HG02852 (cell line): ENCODE measurements around the gene JUN.
"Not testable (repeated sequence)": the region's sequence is repeated elsewhere in the genome, so short reads cannot be mapped to it uniquely, and the experiment has no call there.

Source experiments
- ATAC-seq: cut with Tn5 transposase; IDR thresholded peaks from one replicate; pipeline ENCODE4 v1.9.1; 2021; ENCODE audit warnings: mild to moderate bottlenecking, moderate library complexity; ENCODE audit not compliant: unreplicated experiment

Gene JUN

DNA sequence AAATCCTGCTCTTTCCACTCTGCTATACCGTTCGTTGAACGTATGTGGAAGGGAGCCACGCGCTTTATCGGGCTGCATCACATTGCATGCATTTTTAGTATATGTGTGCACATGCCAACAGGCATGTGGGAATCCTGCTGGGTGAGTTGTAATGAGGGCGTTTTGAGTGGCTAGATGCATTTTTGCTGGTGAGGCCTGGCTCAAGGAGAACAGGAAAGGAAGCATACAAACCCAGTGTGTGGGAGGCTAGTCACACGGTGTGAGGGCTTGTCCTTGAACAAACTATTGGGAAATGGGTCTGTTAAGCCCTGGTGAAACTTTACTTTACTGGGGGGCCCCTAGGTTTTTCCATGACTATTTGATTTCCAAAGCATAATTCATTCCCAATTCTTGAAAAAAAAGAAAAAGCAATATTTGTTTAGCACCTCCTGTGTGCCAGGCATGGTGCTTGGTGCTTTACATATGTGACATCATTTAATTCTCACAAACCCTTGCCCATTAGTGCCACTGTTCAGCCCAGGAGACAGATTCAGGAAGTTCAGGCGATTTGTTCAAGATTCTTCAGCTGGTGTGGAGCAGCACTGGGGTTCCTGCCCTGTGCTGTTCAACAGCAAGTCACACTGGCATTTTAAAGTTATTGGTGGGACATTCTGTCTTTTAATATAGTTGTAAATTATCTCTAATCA is 25.6 kb upstream of the JUN start:
- ATAC-seq: no peak

DNA sequence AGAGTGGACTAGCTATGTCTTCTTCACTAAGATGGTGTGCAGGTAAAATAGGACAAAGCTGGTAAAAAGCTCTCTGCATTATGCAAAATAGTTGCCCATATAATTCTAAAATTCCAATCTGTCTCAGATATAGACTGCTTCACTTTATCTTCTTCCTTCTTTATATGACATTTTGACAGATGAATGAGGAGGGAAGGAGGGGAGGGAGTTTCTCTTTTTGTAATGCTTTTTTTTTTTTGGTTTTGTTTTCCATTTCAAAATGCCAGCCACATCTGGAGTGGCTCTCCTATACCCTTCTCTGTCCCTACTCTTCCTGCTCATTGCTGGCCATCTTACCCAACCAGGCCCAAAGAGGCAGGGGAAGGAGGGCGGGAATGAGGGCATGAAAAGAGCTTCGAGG is 24.2 kb upstream of the JUN start:
- no peak for ATAC-seq

DNA sequence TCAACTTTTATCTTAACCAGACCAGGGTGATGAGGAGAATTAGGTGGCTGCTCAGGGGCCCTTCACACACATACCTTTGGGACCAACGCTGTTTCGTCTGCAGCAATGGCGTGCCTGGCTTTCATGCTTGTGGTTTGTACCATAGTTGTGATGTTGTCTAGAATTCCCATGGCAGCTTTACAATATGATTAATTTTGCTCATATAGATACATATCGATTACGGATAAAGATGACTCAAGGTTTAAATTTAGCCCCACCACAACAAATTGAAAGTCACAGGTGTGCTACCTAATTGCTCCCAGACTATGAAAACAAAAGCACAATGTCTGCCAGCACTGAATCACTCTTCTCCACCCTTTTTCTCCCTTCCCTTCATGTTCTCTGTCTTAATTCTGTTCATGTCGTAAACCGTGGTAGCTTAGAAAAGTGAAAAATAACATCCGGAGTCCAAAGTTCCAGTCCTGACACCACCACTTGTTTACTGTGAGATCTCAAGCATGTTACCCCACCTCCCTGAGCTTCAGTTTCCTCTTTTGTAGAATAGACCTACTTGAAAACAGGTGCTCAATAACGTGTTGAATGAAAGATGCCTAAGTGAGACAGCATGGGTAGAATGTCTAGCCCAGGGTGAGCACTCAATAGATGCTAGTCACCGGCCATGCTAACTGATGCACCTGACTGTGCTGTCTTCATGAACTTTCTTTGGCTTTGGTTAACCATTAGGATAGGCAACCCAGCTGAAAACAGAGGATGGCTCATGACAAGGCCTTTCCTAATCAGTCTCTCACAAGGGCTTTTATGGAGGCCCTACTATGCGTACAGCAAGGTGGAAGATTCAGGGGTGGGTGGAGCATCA is 22.1 kb upstream of the JUN start:
- ATAC-seq: peak; percentile 76

DNA sequence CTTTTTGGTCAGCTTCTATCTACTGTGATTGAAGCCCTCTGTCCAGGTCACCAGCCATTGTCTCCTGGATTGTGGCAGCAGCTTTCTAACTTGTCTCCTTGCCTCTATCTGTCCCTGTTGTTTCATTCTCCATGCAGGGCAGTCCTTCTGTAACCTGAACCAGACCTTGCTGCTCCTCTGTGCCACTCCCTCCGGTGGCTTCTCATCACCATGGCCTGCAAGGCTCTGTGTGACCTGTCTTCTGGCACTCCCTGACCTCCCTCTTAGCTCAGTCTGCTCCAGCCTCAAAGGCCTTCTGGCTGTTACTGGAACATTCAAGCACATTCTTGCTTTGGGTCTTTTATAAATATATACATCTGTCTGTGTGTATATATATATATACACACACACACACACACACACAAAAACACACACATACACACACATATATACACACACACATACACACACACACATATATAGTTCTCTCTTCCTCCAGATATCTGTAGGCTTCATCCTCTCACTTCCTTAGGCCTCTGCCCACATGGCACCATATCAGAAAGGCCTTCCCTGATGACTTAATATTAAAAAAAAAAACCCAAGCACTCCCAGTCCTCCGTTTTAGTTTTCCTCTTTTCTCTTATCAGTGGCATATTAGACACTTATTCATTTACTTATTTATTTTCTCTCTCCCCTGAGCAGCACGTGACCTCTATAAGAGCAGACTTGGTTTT is 21.2 kb upstream of the JUN start:
- ATAC-seq: no peak

DNA sequence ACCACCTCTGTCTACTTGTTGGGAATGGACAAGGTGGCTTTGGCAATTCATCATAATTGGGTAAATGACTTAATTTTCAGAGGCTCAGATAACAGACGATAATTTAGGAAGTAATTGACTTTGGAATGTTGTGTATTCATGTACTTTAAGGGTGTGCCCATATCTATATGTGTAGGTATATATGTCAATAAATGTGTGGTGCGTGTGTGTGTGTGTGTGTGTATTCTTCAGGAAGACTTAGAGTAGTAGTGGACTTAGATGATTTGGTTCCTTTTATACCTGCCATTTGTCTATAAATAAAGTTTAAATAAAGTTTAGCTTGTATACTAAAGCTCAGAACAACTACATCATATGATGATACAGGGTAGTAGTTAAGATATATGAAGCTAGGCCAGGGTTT is 20.0 kb upstream of the JUN start:
- ATAC-seq: no peak

DNA sequence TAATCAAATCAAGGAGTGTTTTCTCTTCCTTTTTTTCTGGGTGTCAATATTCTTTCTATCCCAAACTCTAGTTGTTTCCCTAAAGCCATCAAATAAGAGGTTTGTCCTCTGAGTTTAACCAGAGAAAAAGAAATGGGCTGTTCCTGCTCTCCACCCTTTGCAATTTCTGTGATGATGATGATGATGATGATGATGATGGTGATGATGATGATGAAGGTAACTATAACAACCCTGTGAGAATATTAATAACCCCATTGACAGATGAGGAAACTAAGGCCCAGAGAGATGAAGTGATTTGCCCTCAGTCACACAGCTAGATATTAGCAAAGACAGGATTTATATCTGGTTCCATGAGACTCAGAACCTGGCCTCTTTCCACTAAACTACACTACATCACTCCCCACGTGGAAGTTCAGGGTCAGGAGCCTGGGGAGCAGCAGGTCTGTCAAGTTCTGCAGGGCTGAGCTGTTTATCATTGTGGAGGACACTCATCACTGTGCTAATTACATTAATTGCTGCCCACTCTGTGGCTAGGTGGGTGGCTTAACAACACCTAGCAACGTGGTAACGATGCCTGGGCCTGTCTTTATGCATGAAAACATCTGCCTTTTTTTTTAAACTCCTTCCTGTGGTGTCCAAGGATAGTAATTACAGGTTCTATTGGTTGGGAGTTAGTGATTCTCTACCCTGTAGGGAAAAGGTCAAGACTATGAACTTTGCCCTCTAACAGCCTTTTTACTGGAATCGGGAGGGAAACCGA is 19.0 kb upstream of the JUN start:
- ATAC-seq: no peak

DNA sequence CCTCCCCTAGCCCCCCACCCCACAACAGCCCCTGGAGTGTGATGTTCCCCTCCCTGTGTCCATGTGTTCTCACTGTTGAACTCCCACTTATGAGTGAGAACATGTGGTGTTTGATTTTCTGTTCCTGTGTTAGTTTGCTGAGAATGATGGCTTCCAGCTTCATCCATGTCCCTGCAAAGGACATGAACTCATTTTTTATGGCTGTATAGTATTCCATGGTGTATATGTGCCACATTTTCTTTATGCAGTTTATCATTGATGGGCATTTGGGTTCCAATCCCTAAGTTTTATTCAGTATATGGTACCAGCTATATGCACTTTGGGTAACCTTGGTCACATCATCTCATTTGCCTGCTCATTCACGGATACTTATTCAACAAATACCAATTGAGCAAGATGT is 17.4 kb upstream of the JUN start:
- ATAC-seq: not testable (repeated sequence)

DNA sequence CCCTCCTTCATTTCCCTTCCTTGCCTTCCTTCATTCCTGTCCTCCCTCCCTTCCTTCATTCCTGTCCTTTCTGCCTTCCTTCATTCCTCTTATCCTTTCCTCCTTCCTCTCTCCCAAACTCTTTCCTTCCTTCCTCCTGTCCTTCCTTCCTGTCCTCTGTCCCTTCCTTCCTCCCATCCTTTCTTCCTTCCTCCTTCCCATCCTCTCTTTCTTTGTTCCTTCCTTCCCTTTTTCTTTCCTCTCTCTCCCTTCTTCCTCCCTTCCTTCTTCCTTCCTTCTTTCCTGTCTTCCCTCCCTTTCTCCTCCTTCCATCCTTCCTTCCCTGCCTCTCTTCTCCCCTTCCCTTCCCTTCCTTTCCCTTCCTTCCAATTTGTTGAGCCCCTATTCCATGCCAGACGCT is 15.8 kb upstream of the JUN start:
- ATAC-seq: no peak

DNA sequence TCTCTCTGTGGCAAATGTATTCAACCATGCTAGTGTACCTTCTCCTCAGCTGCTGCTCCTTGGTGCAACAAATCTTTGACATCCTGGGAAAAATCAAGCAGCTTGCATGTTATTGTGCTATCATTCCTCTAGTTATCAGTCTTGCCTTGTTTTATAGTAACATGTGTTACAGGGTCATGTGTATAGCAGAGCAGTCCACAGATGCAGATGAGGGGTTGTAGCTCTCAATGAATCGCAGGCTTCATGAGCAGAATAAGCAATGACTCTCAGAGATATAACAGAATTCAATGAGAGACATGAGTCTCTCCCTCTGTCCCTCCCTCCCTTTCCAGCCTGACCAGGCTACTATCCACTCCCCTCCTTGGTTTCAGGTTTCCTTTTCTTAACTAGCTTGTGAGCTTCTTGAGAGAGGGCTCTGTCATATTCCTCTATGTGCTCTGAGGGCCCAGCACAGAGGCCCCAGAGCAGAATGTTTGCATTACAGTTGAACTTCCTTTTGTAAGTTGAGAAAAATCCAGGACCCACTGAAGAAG is 15.1 kb upstream of the JUN start:
- no peak for ATAC-seq

DNA sequence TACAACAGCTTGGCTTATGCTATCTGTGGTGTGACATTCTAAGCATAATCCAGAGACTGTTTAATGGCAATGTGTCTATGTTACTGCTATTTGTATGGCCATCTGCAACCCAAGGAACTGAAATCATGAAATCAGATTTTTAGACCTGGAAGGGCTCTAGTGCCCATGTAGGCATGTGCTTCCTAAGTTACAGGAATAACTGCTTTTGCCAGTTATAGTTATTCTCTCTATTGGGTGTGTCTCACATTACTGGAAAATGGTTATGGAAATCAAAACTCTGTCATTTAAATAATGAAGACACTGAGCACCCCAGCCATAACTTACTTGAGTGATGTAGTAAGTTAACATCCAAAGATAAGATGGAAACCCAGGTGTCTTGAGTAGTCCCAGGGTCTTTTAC is 12.6 kb upstream of the JUN start:
- no peak for ATAC-seq

DNA sequence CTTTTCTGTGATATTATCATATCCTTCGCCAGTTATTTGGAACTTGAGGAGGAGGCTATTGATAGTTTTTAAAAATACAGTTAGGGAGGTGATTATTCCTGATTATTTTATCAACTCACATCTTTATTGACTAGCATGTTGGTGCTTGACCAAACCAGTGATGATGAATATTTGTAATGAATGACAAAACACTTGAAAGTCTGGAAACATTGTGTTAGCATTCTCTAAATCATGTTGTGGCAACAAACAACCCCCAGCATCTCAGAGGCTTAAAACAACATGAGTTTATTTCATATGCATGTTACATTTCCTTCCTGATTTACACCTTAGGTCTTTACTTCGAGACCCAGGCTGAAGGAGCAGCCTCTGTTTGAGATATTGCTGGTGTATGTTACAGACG is 10.7 kb upstream of the JUN start:
- no peak for ATAC-seq

DNA sequence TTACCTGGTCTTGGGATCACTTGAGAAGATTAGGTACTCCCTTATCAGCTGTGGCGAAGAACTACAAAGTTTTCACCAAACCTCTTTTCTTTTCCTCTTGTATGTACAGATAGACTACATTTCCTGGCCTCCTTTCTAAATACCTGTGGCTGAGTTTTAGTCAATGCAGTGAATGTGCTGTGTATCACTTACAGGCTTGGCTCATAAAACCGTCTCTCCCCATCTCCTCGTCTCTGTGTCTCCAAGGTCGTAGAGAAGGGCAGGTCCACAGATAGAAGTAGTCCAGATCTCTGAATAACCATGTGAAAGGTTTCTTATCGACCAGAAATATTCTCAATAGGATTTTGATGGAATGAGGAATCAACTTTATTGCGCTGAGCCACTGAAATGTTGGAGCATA is 9.0 kb upstream of the JUN start:
- no peak for ATAC-seq

DNA sequence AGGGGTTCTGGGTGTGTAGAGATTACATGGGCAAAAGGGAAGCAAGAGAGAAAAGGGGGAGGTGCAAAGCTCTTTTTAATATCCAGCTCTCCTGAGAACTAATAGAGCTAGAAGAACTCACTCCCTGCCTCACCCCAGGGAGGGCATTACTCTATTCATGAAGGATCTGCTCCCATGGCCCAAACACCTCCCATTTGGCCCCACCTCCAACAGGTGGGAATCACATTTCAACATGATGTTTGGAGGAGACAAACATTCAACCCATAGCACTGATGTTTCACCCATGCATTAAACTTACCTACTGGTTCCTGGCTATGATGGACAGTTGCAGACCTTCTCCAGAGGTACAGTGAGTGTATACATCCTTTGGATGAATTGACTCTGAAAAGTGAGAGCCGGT is 7.3 kb upstream of the JUN start:
- no peak for ATAC-seq

DNA sequence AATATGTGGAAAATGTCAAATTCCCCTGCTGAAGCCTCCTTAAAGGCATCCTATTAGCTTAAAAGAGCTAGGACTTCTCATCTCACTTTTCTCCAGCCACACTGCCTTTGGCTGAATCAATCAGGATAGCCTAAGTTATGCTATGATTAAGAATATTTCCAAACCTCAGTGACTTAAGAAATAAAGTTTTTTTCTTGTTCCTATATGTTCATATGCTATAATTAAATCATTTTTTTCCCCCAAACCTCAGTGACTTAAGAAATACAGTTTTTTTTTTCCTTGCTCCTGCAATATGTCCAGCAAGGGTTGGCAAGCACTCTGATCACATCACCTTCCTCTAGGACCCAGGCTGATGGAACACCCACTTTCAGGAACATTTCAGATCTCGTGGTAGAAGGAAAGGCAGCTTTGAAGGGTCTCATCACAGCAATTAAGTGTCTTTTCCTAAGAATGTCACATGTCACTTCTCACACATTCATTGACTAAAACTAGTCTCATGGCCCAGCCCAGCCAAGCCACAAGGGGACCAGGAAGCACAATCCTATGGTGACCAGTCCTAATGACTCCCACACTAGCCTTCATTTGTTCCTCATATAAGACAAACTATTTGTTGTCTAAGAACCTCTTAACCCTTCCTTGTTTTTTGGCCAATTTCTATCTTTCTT is 6.3 kb upstream of the JUN start:
- ATAC-seq: no peak

DNA sequence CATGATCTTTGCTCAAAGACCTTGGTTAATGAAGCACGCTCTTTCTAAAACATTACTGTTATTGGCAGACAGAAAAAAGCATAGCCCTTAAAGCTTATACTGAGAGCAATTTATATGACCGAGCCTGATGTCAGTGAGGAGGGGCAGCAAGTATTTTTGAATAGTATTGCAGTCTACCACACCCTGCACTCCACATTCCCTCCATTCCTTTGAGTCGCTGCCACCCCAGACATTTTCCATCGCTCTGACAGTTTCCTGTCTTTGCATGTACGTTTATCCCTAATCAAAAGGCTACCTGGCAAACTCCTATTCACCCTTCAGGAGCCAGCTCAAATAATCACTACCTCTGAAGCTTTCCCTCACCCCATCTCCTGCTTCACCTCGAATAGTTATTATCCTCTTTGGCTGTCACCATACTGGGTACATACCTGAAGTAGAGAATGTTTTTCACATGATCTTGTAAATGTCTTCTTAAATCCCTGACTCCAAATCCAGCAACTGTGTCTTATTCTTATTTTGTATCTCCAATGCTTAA is 5.5 kb upstream of the JUN start:
- ATAC-seq: no peak

DNA sequence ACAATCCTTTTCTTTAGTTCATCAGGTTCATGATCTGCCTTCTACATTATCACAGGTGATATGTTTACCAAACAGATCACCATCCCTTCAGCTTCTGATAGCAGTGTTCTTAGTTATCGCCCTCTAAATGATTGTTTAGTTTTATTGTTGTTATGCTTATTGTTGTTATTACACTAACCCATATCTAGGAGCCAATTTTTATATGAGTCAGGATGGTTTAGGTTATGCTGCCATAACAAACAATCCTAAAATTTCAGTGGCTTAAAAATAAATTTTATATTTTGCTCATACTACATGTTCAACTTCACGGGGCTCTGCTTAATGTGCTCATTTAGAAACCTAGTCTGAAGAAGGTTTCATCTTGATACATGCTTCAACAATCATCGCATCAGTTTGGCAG is 4.4 kb upstream of the JUN start:
- ATAC-seq: no peak

DNA sequence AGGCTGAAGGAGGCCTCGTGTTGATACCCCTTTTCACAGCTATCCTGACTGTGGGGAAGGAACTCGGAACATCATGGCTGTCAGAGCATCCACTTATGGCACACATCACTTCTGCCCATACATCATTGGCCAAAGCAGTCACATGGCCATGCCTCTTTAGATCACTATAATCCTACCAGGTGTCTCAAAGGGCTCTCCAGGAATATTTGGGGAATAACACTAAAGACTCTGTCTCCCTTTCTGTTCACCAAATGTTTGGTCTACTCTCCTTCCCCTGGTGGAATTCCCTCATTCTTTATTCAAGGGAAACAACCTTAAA is 3.0 kb upstream of the JUN start:
- no peak for ATAC-seq

DNA sequence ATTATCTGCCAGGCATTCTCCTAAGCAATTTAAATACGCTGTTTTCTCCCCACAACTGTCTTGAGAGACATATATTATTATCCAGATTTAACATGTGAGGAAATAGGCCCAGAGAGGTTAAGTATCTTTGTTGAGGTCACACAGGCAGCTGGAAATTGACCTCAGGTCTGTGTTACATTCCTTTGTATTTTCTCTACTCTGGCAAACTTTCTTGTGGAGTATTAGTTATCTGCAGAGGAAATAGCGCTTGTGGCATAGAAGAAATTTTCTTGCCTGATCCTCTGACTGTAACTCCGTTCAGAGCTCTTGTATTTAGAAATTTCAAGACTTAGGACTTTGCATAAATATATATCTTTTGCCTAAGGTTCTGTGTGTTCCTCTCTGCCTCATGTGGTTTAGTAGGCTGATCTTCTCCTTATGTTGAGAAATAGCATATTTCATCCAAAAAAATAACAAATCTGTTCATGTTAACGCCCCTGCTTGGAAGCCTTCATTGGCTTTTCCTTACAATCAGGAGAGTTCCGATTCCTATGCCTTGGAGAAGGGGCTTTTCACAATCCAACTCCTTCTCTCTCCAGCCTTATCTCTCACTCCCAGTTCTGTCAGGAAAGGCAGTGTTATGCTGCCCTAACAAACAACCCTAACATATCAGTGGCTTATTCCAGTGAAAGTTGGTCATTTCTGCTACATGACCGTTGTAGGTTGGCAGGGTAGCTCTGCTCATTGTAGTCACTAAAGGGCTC is 2.5 kb upstream of the JUN start:
- no peak for ATAC-seq

DNA sequence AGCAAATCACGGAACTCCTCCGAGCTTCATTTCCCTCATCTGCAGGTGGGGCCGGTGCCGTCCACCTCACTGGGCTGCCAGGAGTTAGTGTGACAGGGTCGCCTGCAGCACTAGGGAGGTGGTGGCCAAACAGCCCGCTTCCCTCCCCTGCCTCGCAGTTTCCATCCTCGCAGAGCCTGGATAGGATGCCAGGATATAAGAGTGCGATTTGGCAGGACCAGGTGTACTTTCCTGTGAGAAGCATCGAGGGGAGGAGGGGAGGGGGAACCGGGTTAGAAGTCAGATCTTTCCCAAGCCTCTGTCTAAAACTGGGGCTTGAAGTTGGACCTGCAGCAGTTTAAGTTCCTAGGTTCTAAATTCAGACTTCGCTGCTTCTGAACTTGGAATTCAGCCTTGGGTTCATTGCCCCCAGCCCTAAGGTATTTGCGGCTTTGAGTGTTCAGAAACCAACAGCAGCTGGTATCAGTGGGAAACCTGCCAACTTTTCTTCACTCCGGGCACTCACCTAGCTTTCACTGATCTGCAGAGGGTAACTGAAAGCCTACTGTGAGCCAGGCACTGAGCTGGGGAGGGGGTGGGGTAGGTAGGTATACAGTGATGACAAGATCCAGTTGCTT is 1.7 kb upstream of the JUN start:
- no peak for ATAC-seq
